ENCODE data around the gene KLRG1.

The KLRG1 gene

DNA sequence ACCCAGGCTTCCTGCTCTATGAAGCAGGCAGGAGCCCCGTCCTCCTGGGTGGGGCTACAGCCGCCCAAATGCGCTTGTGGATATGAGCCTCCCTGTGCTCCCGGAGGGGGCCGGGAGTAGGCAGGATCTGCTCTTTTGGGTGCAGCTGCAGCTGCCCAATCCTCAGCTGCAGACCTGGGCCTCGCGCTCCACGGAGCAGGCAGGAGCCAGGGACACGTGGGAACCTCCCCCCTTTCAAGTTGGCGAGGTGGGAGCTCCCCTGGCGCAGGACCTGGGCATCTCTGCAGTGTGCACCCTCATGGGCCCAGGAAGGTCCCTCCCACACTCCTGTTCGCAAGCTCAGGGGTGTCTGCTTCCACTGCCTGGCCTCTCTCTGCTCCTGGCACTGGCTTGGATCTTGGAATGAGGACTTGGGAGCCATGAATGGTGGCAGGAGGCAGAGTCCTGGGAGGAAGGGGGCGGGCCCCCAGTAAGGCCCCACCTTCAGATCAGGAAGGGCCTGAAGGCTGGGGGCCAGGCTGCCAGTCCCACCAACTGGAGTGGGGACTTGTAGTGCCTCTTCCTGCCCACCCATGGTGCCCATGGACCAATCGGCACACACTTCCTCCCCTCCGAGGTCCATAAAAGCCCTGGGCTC is 61.3 kb downstream of the KLRG1 start:
- Histone ChIP-seq H3K4me3 (no peak overlapping the region), H3K27me3 (no peaks in the 10 kb centered on the region), H3K36me3 (no peaks in the 10 kb centered on the region), H3K27ac (no peak overlapping the region), H3K4me1 (no peaks in the 10 kb centered on the region), H3K9me3 (no peaks in the 10 kb centered on the region)
- TF ChIP-seq, protein P1, sequence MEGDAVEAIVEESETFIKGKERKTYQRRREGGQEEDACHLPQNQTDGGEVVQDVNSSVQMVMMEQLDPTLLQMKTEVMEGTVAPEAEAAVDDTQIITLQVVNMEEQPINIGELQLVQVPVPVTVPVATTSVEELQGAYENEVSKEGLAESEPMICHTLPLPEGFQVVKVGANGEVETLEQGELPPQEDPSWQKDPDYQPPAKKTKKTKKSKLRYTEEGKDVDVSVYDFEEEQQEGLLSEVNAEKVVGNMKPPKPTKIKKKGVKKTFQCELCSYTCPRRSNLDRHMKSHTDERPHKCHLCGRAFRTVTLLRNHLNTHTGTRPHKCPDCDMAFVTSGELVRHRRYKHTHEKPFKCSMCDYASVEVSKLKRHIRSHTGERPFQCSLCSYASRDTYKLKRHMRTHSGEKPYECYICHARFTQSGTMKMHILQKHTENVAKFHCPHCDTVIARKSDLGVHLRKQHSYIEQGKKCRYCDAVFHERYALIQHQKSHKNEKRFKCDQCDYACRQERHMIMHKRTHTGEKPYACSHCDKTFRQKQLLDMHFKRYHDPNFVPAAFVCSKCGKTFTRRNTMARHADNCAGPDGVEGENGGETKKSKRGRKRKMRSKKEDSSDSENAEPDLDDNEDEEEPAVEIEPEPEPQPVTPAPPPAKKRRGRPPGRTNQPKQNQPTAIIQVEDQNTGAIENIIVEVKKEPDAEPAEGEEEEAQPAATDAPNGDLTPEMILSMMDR (IDR thresholded peaks at IDR 0.05) = no peak
- DNase-seq = no peak
- intact Hi-C loops (cut with DNase I; ENCODE audit: low total_unique reads) = no loop called here

DNA sequence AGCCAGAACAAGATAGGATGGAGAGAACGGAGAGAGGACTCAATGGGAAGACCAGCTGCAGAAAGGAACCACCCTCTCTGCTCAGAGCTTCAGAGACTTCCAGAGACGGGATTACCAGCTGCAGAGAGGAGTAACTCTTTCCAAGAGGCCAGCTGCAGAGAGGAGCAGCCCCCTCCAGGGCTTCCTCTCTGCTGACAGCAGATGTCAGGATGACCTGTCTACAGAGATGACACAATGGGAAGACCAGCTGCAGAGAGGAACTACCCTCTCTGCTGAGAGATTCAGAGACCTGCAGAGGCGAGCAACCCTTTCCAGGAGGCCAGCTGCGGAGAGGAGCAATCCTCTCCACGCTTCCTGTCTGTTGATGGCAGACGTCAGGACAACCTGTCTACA is 61.8 kb downstream of the KLRG1 start:
- H3K9me3 ChIP-seq = no peaks in the 10 kb centered on the region
- TF ChIP-seq, protein P1 (IDR thresholded peaks at IDR 0.05) = no peak
- no peak for DNase-seq
- no peaks in the 10 kb centered on the region for H3K27me3 ChIP-seq
- no peak overlapping the region for H3K4me3 ChIP-seq
- H3K4me1 ChIP-seq = no peaks in the 10 kb centered on the region
- no peak overlapping the region for H3K27ac ChIP-seq
- intact Hi-C loops (cut with DNase I; ENCODE audit: low total_unique reads) = no loop called here
- H3K36me3 ChIP-seq = no peaks in the 10 kb centered on the region

DNA sequence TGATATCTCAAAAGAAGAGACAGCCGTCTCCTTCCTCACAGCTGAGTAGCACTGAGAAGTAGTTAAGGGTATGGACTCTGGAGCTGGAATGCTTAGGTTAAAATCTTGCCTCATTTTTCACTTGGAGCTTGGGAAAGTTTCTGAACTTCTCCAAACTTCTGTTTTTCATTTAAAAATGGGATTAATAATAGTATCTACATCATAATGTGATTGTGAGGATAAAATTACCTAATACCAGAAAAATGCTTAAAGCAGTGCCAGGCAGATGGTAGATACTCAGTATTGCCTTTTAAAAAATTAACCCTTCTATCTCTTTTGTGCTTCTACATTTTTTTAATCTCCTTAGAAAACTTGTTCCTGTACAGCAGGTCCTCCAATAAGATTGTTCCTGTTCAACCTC is 63.3 kb downstream of the KLRG1 start:
- no peak overlapping the region for H3K4me3 ChIP-seq
- intact Hi-C loops (cut with DNase I; ENCODE audit: low total_unique reads) = no loop called here
- no peaks in the 10 kb centered on the region for H3K36me3 ChIP-seq
- H3K9me3 ChIP-seq = no peaks in the 10 kb centered on the region
- no peaks in the 10 kb centered on the region for H3K4me1 ChIP-seq
- TF ChIP-seq, protein P1 (IDR thresholded peaks at IDR 0.05) = no peak
- no peak overlapping the region for H3K27ac ChIP-seq
- no peak for DNase-seq
- H3K27me3 ChIP-seq = no peaks in the 10 kb centered on the region

Data from tibial artery (tissue), 4 donors.